GM18951 (cell line): Measurements from ENCODE around the gene ESRRB.

Experiments
- POLR2A ChIP-seq: IDR thresholded peaks from 4 replicates; pipeline ENCODE4 v1.6.1; 2011; ENCODE audit warnings: mild to moderate bottlenecking; ENCODE audit not compliant: insufficient read length, insufficient read depth; ENCODE audit errors: extremely low read depth
- in situ Hi-C: fragments of 300-500 bp; cut with MboI; formaldehyde crosslinking; loops from one replicate; pipeline ENCODE4 v1.12.0; 2022; ENCODE audit warnings: low sequenced_read_pairs, mixed read lengths, inconsistent platforms; ENCODE audit not compliant: unreplicated experiment

Gene ESRRB

GRCh38 chr14:76551116-76551515 lies 175.2 kb downstream of the ESRRB start:
- in situ Hi-C loops, result no loop called here
- no peak for TF ChIP-seq POLR2A
